Measurements from ENCODE around the gene PPIF.

The PPIF gene

GRCh38 chr10:79382491-79382941, 35.2 kb downstream of the PPIF start:
- no peak overlapping the region for H3K27ac ChIP-seq
- no peak for TF ChIP-seq CTCF (conservative IDR thresholded peaks at IDR 0.05)

DNA sequence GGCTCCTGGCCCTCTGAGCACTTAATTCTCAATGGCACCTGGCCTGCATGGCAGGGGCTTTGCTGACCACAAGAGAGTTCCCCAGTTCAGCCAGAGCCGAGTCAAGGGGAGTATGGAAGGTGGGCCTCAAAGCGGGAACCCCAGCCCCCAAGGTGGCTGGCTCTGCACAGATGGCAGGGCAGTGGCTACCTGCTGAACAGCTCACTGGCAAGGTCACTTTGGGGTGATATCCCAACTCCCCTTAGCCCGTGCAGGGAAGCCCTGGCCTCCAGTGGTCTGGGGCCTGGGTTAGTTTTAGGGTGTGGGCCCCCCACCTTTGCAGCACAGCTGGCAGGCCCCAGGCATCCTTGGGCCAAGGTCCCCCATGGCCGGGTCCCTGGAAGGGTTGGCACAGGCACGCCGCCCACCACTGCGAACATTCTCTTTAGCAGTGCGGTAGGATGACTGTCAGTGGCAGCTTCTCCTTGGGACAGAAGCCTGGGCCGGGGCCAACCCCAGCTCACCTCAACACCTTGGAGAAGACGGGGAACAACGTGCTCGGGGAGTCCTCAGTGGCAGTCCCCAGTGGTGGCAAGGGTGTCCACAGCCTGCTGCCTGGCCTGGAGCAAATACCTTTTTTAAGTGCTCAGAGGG, 36.8 kb downstream of the PPIF start:
- no peak overlapping the region for H3K27ac ChIP-seq
- TF ChIP-seq CTCF (conservative IDR thresholded peaks at IDR 0.05), result no peak

- H3K27ac ChIP-seq, result no peak overlapping the region
- TF ChIP-seq CTCF (conservative IDR thresholded peaks at IDR 0.05), result no peak
Observed at GRCh38 chr10:79384773-79385391, 37.6 kb downstream of the PPIF start.

- TF ChIP-seq CTCF (conservative IDR thresholded peaks at IDR 0.05), result no peak
Observed at GRCh38 chr10:79385392-79385795, 38.1 kb downstream of the PPIF start.

GRCh38 chr10:79385804-79386531, 38.7 kb downstream of the PPIF start:
- H3K27ac ChIP-seq, result no peak overlapping the region
- TF ChIP-seq CTCF (conservative IDR thresholded peaks at IDR 0.05), result no peak

More at GRCh38 chr10:79385392-79385795, 38.1 kb downstream of the PPIF start:
- no peak overlapping the region for H3K27ac ChIP-seq

- no peak for TF ChIP-seq CTCF (conservative IDR thresholded peaks at IDR 0.05)
- no peak overlapping the region for H3K27ac ChIP-seq
Observed at GRCh38 chr10:79386637-79387465, 39.6 kb downstream of the PPIF start.
